Trophoblast cell (in vitro differentiated cells and primary cell): ENCODE data around the gene IPCEF1.

Source experiments
- DNase-seq, 2 donors: peaks; one replicate each; pipeline ENCODE4 v3.0.0-alpha.2; 2016
- H2AFZ ChIP-seq: 2 replicates; pipeline ENCODE4 v1.6.1; 2013; ENCODE audit warnings: low read length, moderate library complexity, mild to moderate bottlenecking; ENCODE audit not compliant: insufficient read depth, poor library complexity
- H2AK5ac ChIP-seq: 2 replicates; pipeline ENCODE4 v1.6.1; 2013; ENCODE audit warnings: mild to moderate bottlenecking, low read length
- H2BK120ac ChIP-seq: 2 replicates; pipeline ENCODE4 v1.6.1; 2013; ENCODE audit warnings: low read length, mild to moderate bottlenecking, moderate library complexity; ENCODE audit not compliant: insufficient read depth, poor library complexity
- H2BK12ac ChIP-seq: 2 replicates; pipeline ENCODE4 v1.6.1; 2013; ENCODE audit warnings: mild to moderate bottlenecking, low read length, moderate library complexity
- H2BK5ac ChIP-seq: 2 replicates; pipeline ENCODE4 v1.6.1; 2013; ENCODE audit warnings: low read length, low read depth, moderate library complexity, mild to moderate bottlenecking; ENCODE audit not compliant: poor library complexity
- H3K14ac ChIP-seq: 2 replicates; pipeline ENCODE4 v1.6.1; 2013; ENCODE audit warnings: mild to moderate bottlenecking, low read length
- H3K18ac ChIP-seq: 2 replicates; pipeline ENCODE4 v1.6.1; 2013; ENCODE audit warnings: mild to moderate bottlenecking, low read length
- H3K23ac ChIP-seq: 2 replicates; pipeline ENCODE4 v1.6.1; 2013; ENCODE audit warnings: low read length
- H3K27ac ChIP-seq: 2 replicates; pipeline ENCODE4 v1.5.1; 2013; ENCODE audit warnings: low read depth, mild to moderate bottlenecking, inconsistent platforms, low read length, moderate library complexity
- H3K27me3 ChIP-seq: 2 replicates; pipeline ENCODE4 v1.6.1; 2013; ENCODE audit warnings: inconsistent platforms, mild to moderate bottlenecking, low read length, moderate library complexity; ENCODE audit not compliant: insufficient read depth
- H3K36me3 ChIP-seq, 2 experiments: 1 replicate in 1 of 2; 2 replicates in 1 of 2; pipeline ENCODE4 v1.6.1; 2013; ENCODE audit warnings: low read length in 2 of 2, mild to moderate bottlenecking in 2 of 2, moderate library complexity in 1 of 2; ENCODE audit not compliant: insufficient read depth in 2 of 2, control insufficient read depth in 1 of 2
- H3K4ac ChIP-seq: 2 replicates; pipeline ENCODE4 v1.6.1; 2013; ENCODE audit warnings: low read depth, mild to moderate bottlenecking, low read length, moderate library complexity
- H3K4me1 ChIP-seq, 2 experiments: 1 replicate in 1 of 2; 2 replicates in 1 of 2; pipeline ENCODE4 v1.6.1; 2013; ENCODE audit warnings: low read length in 2 of 2, mild to moderate bottlenecking in 2 of 2, moderate library complexity in 1 of 2; ENCODE audit not compliant: insufficient read depth in 2 of 2, control insufficient read depth in 1 of 2
- H3K4me2 ChIP-seq: 2 replicates; pipeline ENCODE4 v1.6.1; 2013; ENCODE audit warnings: inconsistent platforms, mild to moderate bottlenecking, low read length, moderate library complexity
- H3K4me3 ChIP-seq: 2 replicates; pipeline ENCODE4 v1.5.1; 2013; ENCODE audit warnings: mild to moderate bottlenecking, low read depth, low read length, inconsistent platforms
- H3K79me1 ChIP-seq: one replicate; pipeline ENCODE4 v1.6.1; 2013; ENCODE audit warnings: low read length
- H3K79me2 ChIP-seq: 2 replicates; pipeline ENCODE4 v1.6.1; 2013; ENCODE audit warnings: low read length, mild to moderate bottlenecking; ENCODE audit not compliant: control insufficient read depth, insufficient read depth, poor library complexity
- H3K9ac ChIP-seq: 2 replicates; pipeline ENCODE4 v1.6.1; 2013; ENCODE audit warnings: mild to moderate bottlenecking, low read length
- H3K9me3 ChIP-seq: 2 replicates; pipeline ENCODE4 v1.6.1; 2013; ENCODE audit warnings: low read depth, mild to moderate bottlenecking, control low read depth, inconsistent platforms, low read length; ENCODE audit not compliant: insufficient read depth
- H4K12ac ChIP-seq: 2 replicates; pipeline ENCODE4 v1.6.1; 2013; ENCODE audit warnings: low read depth, mild to moderate bottlenecking, low read length, moderate library complexity
- H4K8ac ChIP-seq: 2 replicates; pipeline ENCODE4 v1.6.1; 2013; ENCODE audit warnings: low read depth, mild to moderate bottlenecking, low read length, moderate library complexity
- H4K91ac ChIP-seq: one replicate; pipeline ENCODE4 v1.6.1; 2013; ENCODE audit warnings: low read depth, mild to moderate bottlenecking, low read length, moderate library complexity
- WGBS: extraction: QIAGEN DNeasy Blood & Tissue Kit; methylation state at CpG from one replicate; pipeline ENCODE4 v1.1.7; 2013; ENCODE audit warnings: missing lambda C conversion rate; ENCODE audit not compliant: insufficient read length, insufficient coverage; ENCODE audit errors: extremely low coverage; 5-methylcytosine and 5-hydroxymethylcytosine counted together

IPCEF1 gene

GRCh38 chr6:154236646-154237301, 119.8 kb downstream of the IPCEF1 start:
- Histone ChIP-seq H3K23ac (no peak overlapping the region), H4K91ac (no peak overlapping the region), H4K8ac (no peak overlapping the region), H3K4me2 (no peak overlapping the region), H2BK5ac (no peak overlapping the region), H3K27ac (no peak overlapping the region), H3K4me3 (no peak overlapping the region), H2BK12ac (no peak overlapping the region), H3K36me3 (no peaks in the 10 kb centered on the region), H3K14ac (no peak overlapping the region), H3K4me1 (peaks cover 3 to 4% of the 10 kb centered on the region in 2 experiments), H3K4ac (no peak overlapping the region), H3K79me2 (no peaks in the 10 kb centered on the region), H3K79me1 (no peaks in the 10 kb centered on the region), H4K12ac (no peak overlapping the region), H3K9me3 (no peaks in the 10 kb centered on the region), H2AK5ac (no peak overlapping the region), H2AFZ (no peak overlapping the region), H3K9ac (no peak overlapping the region), H2BK120ac (no peak overlapping the region), H3K18ac (no peak overlapping the region), H3K27me3 (no peaks in the 10 kb centered on the region)
- WGBS, result no CpG with 5 or more reads among the region's 4 CpGs
- peak; percentile 60 to 92 for DNase-seq

- Histone ChIP-seq H2BK12ac (no peak overlapping the region), H2AK5ac (no peak overlapping the region), H4K8ac (no peak overlapping the region), H4K12ac (no peak overlapping the region), H3K9ac (no peak overlapping the region), H2BK5ac (no peak overlapping the region), H3K4me2 (no peak overlapping the region), H3K79me2 (no peaks in the 10 kb centered on the region), H3K4me3 (no peak overlapping the region), H4K91ac (no peak overlapping the region), H3K9me3 (no peaks in the 10 kb centered on the region), H2BK120ac (no peak overlapping the region), H3K27me3 (no peaks in the 10 kb centered on the region), H3K36me3 (no peaks in the 10 kb centered on the region), H3K14ac (no peak overlapping the region), H2AFZ (no peak overlapping the region), H3K4ac (no peak overlapping the region), H3K27ac (no peak overlapping the region), H3K18ac (no peak overlapping the region), H3K4me1 (peaks cover 0 to 5% of the 10 kb centered on the region in 2 experiments), H3K23ac (no peak overlapping the region), H3K79me1 (peaks cover 2% of the 10 kb centered on the region)
- DNase-seq, result no peak
- WGBS, result no CpG with 5 or more reads among the region's 4 CpGs
These were observed 122.4 kb downstream of the IPCEF1 start for GRCh38 chr6:154234019-154234772.

DNA sequence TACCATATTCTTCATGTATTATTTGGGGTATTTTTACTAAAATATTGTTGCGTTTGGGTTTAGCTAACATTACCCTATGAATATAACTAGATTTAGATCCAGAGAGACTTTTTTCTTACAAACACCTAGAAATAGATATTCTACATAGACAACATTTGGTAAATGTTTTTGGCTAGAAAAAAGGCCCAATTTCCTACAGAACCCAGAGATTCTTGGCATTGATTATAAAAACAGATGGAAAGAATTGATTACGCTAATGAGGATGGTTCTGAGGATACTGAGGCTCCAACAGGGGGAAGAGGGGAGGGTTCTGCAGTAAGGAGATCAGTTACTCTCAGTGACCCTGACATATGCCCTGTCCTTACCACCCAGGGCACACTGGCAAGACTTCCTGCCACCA, 123.2 kb downstream of the IPCEF1 start:
- Histone ChIP-seq H4K91ac (no peak overlapping the region), H3K4me3 (no peak overlapping the region), H3K18ac (no peak overlapping the region), H3K14ac (no peak overlapping the region), H2BK12ac (no peak overlapping the region), H3K9ac (no peak overlapping the region), H3K36me3 (no peaks in the 10 kb centered on the region), H3K9me3 (no peaks in the 10 kb centered on the region), H3K79me2 (no peaks in the 10 kb centered on the region), H2AK5ac (no peak overlapping the region), H3K27me3 (no peaks in the 10 kb centered on the region), H3K27ac (no peak overlapping the region), H4K12ac (no peak overlapping the region), H2BK120ac (no peak overlapping the region), H4K8ac (no peak overlapping the region), H3K4me1 (peaks cover 0 to 8% of the 10 kb centered on the region in 2 experiments), H3K79me1 (peaks cover 2% of the 10 kb centered on the region), H3K23ac (no peak overlapping the region), H2AFZ (no peak overlapping the region), H3K4ac (no peak overlapping the region), H2BK5ac (no peak overlapping the region), H3K4me2 (no peak overlapping the region)
- no CpG with 5 or more reads among the region's 2 CpGs for WGBS
- no peak for DNase-seq

- H3K27me3 ChIP-seq, result no peaks in the 10 kb centered on the region
- H3K27ac ChIP-seq, result no peak overlapping the region
- peaks cover 2% of the 10 kb centered on the region for H3K79me1 ChIP-seq
- H3K4me1 ChIP-seq, result peaks cover 0 to 8% of the 10 kb centered on the region in 2 experiments
- no peaks in the 10 kb centered on the region for H3K79me2 ChIP-seq
- DNase-seq, result peak in 1 of 2 donors; percentile 27
- no peak overlapping the region for H3K4me3 ChIP-seq
- H2AFZ ChIP-seq, result no peak overlapping the region
- H4K8ac ChIP-seq, result no peak overlapping the region
- H4K91ac ChIP-seq, result no peak overlapping the region
- no peak overlapping the region for H3K23ac ChIP-seq
- H3K36me3 ChIP-seq, result no peaks in the 10 kb centered on the region
- WGBS, result no CpG with 5 or more reads among the region's 7 CpGs
- H3K4me2 ChIP-seq, result no peak overlapping the region
- no peak overlapping the region for H2AK5ac ChIP-seq
- H3K9me3 ChIP-seq, result no peaks in the 10 kb centered on the region
- no peak overlapping the region for H2BK120ac ChIP-seq
- H4K12ac ChIP-seq, result no peak overlapping the region
- H3K18ac ChIP-seq, result no peak overlapping the region
- H3K14ac ChIP-seq, result no peak overlapping the region
- H3K4ac ChIP-seq, result no peak overlapping the region
- no peak overlapping the region for H3K9ac ChIP-seq
- H2BK12ac ChIP-seq, result no peak overlapping the region
- H2BK5ac ChIP-seq, result no peak overlapping the region
These were observed 124.3 kb downstream of the IPCEF1 start for GRCh38 chr6:154232013-154232910.
